GM23248 (cell line): ENCODE measurements around the gene SHB. TPM values are rescaled to one million over a fixed set of nuclear protein-coding genes. Genes with fewer than 3 reads are reported as not detected.

ENCODE experiments used
- DNase-seq: peaks from one replicate; pipeline ENCODE4 v3.0.0-alpha.2; 2015
- H2AFZ ChIP-seq: fragments of 200-600 bp; sonication (generic); 2 replicates; pipeline ENCODE4 v1.6.1; 2016; ENCODE audit warnings: antibody characterized with exemption
- H3F3A ChIP-seq: fragments of 200-600 bp; sonication (generic); 2 replicates; pipeline ENCODE4 v1.6.1; 2016; ENCODE audit warnings: mild to moderate bottlenecking, antibody characterized with exemption, mixed run types; ENCODE audit not compliant: insufficient read depth
- H3K27ac ChIP-seq: fragments of 200-600 bp; sonication (generic); 2 replicates; pipeline ENCODE4 v1.5.1; 2016; ENCODE audit warnings: mild to moderate bottlenecking
- H3K27me3 ChIP-seq: fragments of 200-600 bp; sonication (generic); replicated peaks from 2 replicates; pipeline ENCODE4 v1.6.1; 2016; ENCODE audit warnings: mild to moderate bottlenecking; ENCODE audit not compliant: insufficient read depth
- H3K36me3 ChIP-seq: fragments of 200-600 bp; sonication (generic); 2 replicates; pipeline ENCODE4 v1.6.1; 2016; ENCODE audit warnings: low read depth, mild to moderate bottlenecking
- H3K4me1 ChIP-seq: fragments of 200-600 bp; sonication (generic); 2 replicates; pipeline ENCODE4 v1.6.1; 2016; ENCODE audit warnings: mild to moderate bottlenecking; ENCODE audit not compliant: insufficient read depth
- H3K4me2 ChIP-seq: fragments of 200-600 bp; sonication (generic); one replicate; pipeline ENCODE4 v1.6.1; 2016; ENCODE audit warnings: mild to moderate bottlenecking; ENCODE audit not compliant: unreplicated experiment
- H3K4me3 ChIP-seq: fragments of 200-600 bp; sonication (generic); 2 replicates; pipeline ENCODE4 v1.5.1; 2016; ENCODE audit warnings: mild to moderate bottlenecking
- H3K79me2 ChIP-seq: fragments of 200-600 bp; sonication (generic); 2 replicates; pipeline ENCODE4 v1.6.1; 2016; ENCODE audit warnings: mild to moderate bottlenecking; ENCODE audit not compliant: insufficient read depth
- H3K9ac ChIP-seq: fragments of 200-600 bp; sonication (generic); 2 replicates; pipeline ENCODE4 v1.6.1; 2016; ENCODE audit warnings: mild to moderate bottlenecking
- H3K9me2 ChIP-seq: fragments of 200-600 bp; sonication (generic); 2 replicates; pipeline ENCODE4 v1.6.1; 2016; ENCODE audit warnings: mixed run types, mild to moderate bottlenecking, moderate library complexity; ENCODE audit not compliant: insufficient read depth
- H3K9me3 ChIP-seq: fragments of 200-600 bp; sonication (generic); one replicate; pipeline ENCODE4 v1.6.1; 2017; ENCODE audit warnings: low read depth
- H4K20me1 ChIP-seq: fragments of 200-600 bp; sonication (generic); 2 replicates; pipeline ENCODE4 v1.6.0; 2016; ENCODE audit not compliant: insufficient read depth
- EZH2 ChIP-seq: fragments of 200-600 bp; sonication (generic); IDR thresholded peaks from 2 replicates; pipeline ENCODE4 v1.6.1; 2018; ENCODE audit warnings: antibody characterized with exemption, mild to moderate bottlenecking; ENCODE audit not compliant: insufficient read depth, poor library complexity, severe bottlenecking
- EZH2phosphoT487 ChIP-seq: fragments of 200-600 bp; sonication (generic); IDR thresholded peaks from 2 replicates; pipeline ENCODE4 v1.6.1; 2018; ENCODE audit warnings: antibody characterized with exemption, moderate library complexity, mild to moderate bottlenecking, low read depth; ENCODE audit not compliant: insufficient read depth
- WGBS, 2 experiments: methylation state at CpG; one replicate each; pipeline ENCODE4 v1.1.6; 2015 to 2017; ENCODE audit warnings: low lambda C conversion rate in 2 of 2, low coverage in 1 of 2; ENCODE audit errors: missing lambda C conversion rate in 2 of 2; 5-methylcytosine and 5-hydroxymethylcytosine counted together
- in situ Hi-C: fragments of 300-500 bp; cut with MboI; formaldehyde crosslinking; loops from 2 replicates; pipeline ENCODE4 v1.15.0; 2020
- polyA plus RNA-seq: library from polyadenylated mRNA; unstranded; fragments of >200 nt; fragmentation: Nextera tagmentation; extraction: Ambion mirVana; gene quantifications from 2 replicates; pipeline ENCODE4 v1.2.1, GENCODE V29; 2016
- total RNA-seq: library from RNA; depleted of rRNA; stranded (reverse); fragments of >200 nt; shearing (Covaris generic); gene quantifications from 2 replicates; pipeline ENCODE4 v1.2.3, GENCODE V29; 2014

Gene SHB
- total and polyA plus RNA-seq, 2 experiments from 2014 or later, result 3.9 to 11.1 TPM

- H2AFZ ChIP-seq, result no peak overlapping the region
- H3K9me3 ChIP-seq, result no peaks in the 10 kb centered on the region
- H3F3A ChIP-seq, result peaks cover 22% of the 10 kb centered on the region
- 0 out of 2 replicates have a peak, but pooled peaks cover under 1% of the 10 kb centered on the region for H3K79me2 ChIP-seq
- in situ Hi-C loops, result no loop called here
- no peak overlapping the region for H3K27ac ChIP-seq
- WGBS, 2 experiments, result 96 to 97% methylated on average over 12 of the region's 12 CpGs
- H3K4me3 ChIP-seq, result no peak overlapping the region
- no peaks in the 10 kb centered on the region for H4K20me1 ChIP-seq
- no peak overlapping the region for H3K9ac ChIP-seq
- H3K4me1 ChIP-seq, result peaks cover 35% of the 10 kb centered on the region
- H3K36me3 ChIP-seq, result no peaks in the 10 kb centered on the region
- H3K9me2 ChIP-seq, result no peaks in the 10 kb centered on the region
- TF ChIP-seq EZH2 (no peak), EZH2phosphoT487 (no peak)
- H3K4me2 ChIP-seq, result no peak overlapping the region
- H3K27me3 ChIP-seq, result no peaks in the 10 kb centered on the region
- DNase-seq, result no peak
Observed at GRCh38 chr9:37950561-37950960, 118.5 kb downstream of the SHB start.

- H3K9ac ChIP-seq, result no peak overlapping the region
- H2AFZ ChIP-seq, result no peak overlapping the region
- H3K27ac ChIP-seq, result no peak overlapping the region
- H3K27me3 ChIP-seq, result no peaks in the 10 kb centered on the region
- H3K79me2 ChIP-seq, result no peaks in the 10 kb centered on the region
- H3F3A ChIP-seq, result peaks cover 16% of the 10 kb centered on the region
- no peaks in the 10 kb centered on the region for H3K9me2 ChIP-seq
- H4K20me1 ChIP-seq, result no peaks in the 10 kb centered on the region
- in situ Hi-C loops, result no loop called here
- no peaks in the 10 kb centered on the region for H3K9me3 ChIP-seq
- no peak overlapping the region for H3K4me3 ChIP-seq
- no peak overlapping the region for H3K4me2 ChIP-seq
- H3K4me1 ChIP-seq, result peaks cover 40% of the 10 kb centered on the region
- WGBS, 2 experiments, result 85 to 86% methylated on average over 8 of the region's 8 CpGs
- no peaks in the 10 kb centered on the region for H3K36me3 ChIP-seq
- peak; percentile 47 for DNase-seq
- no peak for TF ChIP-seq EZH2phosphoT487
- TF ChIP-seq EZH2, result no peak
Observed at GRCh38 chr9:37949576-37949975, 119.5 kb downstream of the SHB start.

- DNase-seq, result no peak
- Histone ChIP-seq H3K79me2 (no peaks in the 10 kb centered on the region), H3K27ac (no peak overlapping the region), H3K4me3 (no peak overlapping the region), H3K9ac (no peak overlapping the region), H4K20me1 (no peaks in the 10 kb centered on the region), H3K4me2 (peak overlapping the region; percentile 31), H3K9me3 (no peaks in the 10 kb centered on the region), H3K36me3 (no peaks in the 10 kb centered on the region), H3K9me2 (no peaks in the 10 kb centered on the region), H2AFZ (no peak overlapping the region), H3K4me1 (peaks cover 42% of the 10 kb centered on the region), H3K27me3 (no peaks in the 10 kb centered on the region), H3F3A (peaks cover 20% of the 10 kb centered on the region)
- in situ Hi-C loops, result no loop called here
- TF ChIP-seq EZH2phosphoT487, result no peak
- no peak for TF ChIP-seq EZH2
- 93 to 95% methylated on average over 17 to 20 of the region's 20 CpGs for WGBS, 2 experiments
Observed at GRCh38 chr9:37948417-37948980, 120.5 kb downstream of the SHB start.

DNA sequence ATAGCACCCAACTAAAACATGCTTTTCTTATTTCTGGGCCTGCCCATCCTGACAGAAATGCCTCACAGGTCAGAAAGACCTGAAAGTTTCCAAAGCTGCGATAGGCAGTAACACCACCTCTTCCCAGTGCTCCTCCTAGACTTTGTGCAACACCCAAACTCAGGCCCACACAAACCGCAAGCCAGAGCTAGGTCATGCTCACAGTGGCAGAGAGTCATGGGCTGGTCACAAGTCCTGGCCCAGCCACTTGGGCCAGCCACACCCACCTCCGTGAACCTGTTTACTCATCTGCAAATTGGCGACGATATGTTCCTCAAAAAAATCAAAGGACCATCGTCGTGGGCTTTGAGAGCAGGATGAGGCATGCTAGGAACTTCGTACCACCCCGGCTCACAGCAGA lies 121.0 kb downstream of the SHB start:
- Histone ChIP-seq H3K4me1 (peaks cover 42% of the 10 kb centered on the region), H3F3A (peaks cover 15% of the 10 kb centered on the region), H3K9ac (0 out of 2 replicates have a peak overlapping the region, but pooled peaks have one; percentile 14), H3K4me3 (no peak overlapping the region), H3K27ac (0 out of 2 replicates have a peak overlapping the region, but pooled peaks have one; percentile 16), H3K36me3 (no peaks in the 10 kb centered on the region), H4K20me1 (no peaks in the 10 kb centered on the region), H2AFZ (no peak overlapping the region), H3K4me2 (peak overlapping the region; percentile 31), H3K79me2 (no peaks in the 10 kb centered on the region), H3K9me3 (no peaks in the 10 kb centered on the region), H3K27me3 (no peaks in the 10 kb centered on the region), H3K9me2 (no peaks in the 10 kb centered on the region)
- TF ChIP-seq EZH2 (no peak), EZH2phosphoT487 (no peak)
- peak; percentile 90 for DNase-seq
- in situ Hi-C loops, result no loop called here
- 43 to 52% methylated on average over 9 of the region's 9 CpGs for WGBS, 2 experiments

DNA sequence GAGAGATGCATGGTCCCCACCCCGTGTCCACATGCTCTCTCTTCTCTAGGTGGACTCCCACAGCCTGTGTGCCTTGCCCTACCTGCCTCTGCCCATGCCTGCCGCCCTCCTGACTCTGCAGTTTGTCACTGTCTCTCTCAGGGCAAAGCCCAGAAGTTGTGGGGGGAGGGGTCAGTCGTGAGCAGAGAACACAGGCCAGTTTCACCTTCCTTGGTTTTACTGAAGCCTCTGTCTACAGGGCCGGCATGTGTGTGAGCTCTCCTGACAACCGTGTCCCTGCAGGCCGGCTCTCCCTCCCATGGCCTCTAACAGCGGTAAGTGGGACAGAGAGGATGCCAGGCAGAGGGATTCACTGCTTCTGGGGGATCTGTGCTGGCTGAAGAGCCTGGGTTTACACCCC lies 121.6 kb downstream of the SHB start:
- Histone ChIP-seq H3F3A (peaks cover 12% of the 10 kb centered on the region; the same call in 1 of the 2 replicates), H3K9me2 (no peaks in the 10 kb centered on the region), H3K9me3 (no peaks in the 10 kb centered on the region), H3K4me2 (peak overlapping the region; percentile 31), H3K9ac (0 out of 2 replicates have a peak overlapping the region, but pooled peaks have one; percentile 14), H4K20me1 (no peaks in the 10 kb centered on the region), H3K4me1 (peaks cover 44% of the 10 kb centered on the region), H3K36me3 (no peaks in the 10 kb centered on the region), H3K27me3 (no peaks in the 10 kb centered on the region), H3K79me2 (0 out of 2 replicates have a peak, but pooled peaks cover under 1% of the 10 kb centered on the region), H3K27ac (0 out of 2 replicates have a peak overlapping the region, but pooled peaks have one; percentile 16), H3K4me3 (no peak overlapping the region), H2AFZ (no peak overlapping the region)
- 81 to 92% methylated on average over 7 of the region's 7 CpGs for WGBS, 2 experiments
- no peak for DNase-seq
- in situ Hi-C loops, result no loop called here
- TF ChIP-seq EZH2phosphoT487 (no peak), EZH2 (no peak)
